HG03135 (cell line): ENCODE measurements around the gene COL18A1.
"Not testable (repeated sequence)": the region's sequence is repeated elsewhere in the genome, so short reads cannot be mapped to it uniquely, and the experiment has no call there.

ENCODE experiments used
- ATAC-seq: cut with Tn5 transposase; IDR thresholded peaks from one replicate; pipeline ENCODE4 v1.9.1; 2021; ENCODE audit warnings: mild to moderate bottlenecking, moderate library complexity; ENCODE audit not compliant: unreplicated experiment

COL18A1 gene

DNA sequence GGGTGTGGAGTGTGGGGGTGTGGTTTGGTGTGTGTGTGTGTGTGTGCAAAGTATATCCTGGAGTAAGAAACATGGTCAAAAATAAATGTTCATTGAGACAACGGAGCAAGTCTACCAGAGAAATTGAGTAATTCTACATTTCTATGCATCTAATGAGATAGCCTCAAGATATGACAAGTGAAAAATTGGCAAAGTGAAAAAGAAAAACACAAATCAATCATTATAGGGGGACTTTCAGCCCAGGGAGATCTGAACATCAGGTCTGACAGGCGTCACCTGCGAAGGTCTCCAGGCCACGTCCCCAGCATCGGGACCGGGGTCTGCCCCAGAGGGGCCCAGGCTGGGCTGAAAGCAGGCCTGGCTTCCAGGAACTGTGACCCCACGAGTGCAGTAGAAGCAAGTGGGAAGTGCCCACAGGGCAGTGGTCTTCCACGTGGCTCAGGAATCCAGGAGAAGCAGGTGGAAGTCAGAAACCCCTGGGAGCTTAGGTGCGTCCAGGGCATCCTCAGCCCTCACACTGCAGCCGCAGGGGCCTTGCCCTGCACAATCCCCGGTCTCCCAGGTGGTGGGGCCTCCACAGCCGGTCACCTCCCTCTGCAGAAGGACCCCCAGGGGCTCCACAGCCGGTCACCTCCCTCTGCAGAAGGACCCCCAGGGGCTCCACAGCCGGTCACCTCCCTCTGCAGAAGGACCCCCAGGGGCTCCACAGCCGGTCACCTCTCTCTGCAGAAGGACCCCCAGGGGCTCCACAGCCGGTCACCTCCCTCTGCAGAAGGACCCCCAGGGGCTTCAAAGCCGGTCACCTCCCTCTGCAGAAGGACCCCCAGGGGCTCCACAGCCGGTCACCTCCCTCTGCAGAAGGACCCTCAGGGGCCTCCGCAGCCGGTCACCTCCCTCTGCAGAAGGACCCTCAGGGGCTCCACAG is 96.4 kb downstream of the COL18A1 start:
- ATAC-seq, result not testable (repeated sequence)

DNA sequence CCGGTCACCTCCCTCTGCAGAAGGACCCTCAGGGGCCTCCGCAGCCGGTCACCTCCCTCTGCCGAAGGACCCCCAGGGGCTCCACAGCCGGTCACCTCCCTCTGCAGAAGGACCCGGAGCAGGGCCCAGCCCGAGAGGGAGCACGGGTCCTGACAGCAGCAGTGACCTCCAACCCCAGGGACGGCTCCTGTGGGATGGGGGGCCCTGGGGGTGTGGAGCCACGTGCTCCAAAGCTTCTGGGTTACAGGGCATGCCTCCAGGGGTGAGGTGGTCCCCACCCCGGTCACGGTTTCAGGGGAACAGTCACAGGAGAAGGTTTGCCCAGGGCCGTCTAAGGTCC is 97.0 kb downstream of the COL18A1 start:
- no peak for ATAC-seq

DNA sequence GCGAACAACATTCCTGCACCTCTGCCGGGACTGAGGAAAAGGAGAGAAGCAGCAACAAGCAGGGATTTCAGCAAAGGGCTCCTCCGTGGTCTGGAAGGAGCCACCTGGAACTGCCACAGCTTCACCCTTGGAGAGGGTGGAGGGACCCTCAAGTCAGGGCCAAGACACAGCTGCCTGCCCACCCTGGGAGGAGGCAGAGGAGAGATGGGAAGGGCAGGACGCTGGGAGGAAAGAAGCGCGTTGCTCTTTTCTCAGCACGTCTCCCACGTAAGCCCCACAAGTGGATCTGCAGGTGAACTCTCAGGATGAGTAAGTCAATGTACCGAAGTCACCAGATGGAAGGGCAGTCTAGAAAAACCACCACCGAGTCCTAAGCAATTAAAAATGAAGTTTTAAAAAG is 97.6 kb downstream of the COL18A1 start:
- no peak for ATAC-seq

DNA sequence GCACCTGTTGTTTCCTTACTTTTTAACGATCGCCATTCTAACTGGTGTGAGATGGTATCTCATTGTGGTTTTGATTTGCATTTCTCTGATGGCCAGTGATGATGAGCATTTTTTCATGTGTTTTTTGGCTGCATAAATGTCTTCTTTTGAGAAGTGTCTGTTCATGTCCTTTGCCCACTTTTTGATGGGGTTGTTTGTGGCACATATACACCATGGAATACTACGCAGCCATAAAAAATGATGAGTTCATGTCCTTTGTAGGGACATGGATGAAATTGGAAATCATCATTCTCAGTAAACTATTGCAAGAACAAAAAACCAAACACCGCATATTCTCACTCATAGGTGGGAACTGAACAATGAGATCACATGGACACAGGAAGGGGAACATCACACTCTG is 98.3 kb downstream of the COL18A1 start:
- ATAC-seq, result not testable (repeated sequence)

DNA sequence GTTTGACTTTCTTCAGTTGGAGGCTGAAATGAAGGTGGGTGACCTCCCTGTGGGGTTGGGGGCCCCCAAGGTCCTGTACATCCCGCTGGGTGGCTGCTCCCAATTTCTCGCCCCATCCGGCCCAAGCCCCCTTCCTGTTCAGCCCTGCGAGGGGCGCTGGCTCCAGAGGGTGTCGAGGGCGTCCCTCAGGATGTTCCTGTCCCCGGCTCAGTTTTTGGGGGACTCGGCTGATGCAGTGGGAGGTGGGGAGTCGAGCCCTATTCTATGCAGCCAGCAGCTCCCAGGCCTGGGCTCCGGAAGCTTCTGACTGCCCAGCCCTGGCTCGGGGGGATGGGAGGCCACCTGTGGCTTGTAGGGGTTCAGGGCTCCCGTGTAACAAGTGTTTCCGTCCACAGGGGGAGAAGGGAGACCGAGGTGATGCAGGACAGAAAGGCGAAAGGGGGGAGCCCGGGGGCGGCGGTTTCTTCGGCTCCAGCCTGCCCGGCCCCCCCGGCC is 99.1 kb downstream of the COL18A1 start:
- ATAC-seq, result no peak

DNA sequence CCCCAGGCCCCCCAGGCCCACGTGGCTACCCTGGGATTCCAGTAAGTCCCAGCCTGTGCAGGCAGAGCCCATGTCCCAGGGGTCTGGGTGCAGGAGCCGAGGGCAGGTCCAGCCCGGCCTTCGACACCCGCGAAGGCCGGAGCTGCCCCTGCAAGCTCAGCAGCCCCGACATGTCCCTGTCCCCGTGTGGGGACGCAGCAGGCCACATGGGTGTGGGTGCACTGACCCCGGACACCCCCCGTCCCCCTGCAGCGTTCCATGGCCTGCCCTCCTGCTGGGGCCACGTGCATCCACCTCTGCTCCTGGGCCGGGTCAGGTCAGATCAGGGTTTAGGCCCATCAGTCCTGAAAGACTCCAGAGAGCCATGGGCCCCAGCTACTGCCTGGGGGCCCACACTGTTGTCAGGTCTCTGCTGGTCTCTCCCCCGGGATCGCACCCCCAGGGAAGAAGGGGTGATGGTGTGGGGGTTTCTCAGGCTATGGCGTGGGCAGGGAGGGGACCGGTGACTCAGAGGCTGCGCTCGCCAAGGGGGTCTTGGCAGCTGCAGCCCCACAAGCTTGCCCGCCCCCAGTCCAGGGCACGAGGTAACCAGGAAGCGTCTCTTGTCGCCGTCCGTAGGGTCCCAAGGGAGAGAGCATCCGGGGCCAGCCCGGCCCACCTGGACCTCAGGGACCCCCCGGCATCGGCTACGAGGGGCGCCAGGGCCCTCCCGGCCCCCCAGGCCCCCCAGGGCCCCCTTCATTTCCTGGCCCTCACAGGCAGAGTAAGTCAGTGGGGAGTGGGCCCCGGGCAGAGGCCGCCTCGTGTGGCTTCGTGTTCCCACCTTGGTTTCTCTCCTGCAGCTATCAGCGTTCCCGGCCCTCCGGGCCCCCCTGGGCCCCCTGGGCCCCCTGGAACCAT is 99.8 kb downstream of the COL18A1 start:
- no peak for ATAC-seq

DNA sequence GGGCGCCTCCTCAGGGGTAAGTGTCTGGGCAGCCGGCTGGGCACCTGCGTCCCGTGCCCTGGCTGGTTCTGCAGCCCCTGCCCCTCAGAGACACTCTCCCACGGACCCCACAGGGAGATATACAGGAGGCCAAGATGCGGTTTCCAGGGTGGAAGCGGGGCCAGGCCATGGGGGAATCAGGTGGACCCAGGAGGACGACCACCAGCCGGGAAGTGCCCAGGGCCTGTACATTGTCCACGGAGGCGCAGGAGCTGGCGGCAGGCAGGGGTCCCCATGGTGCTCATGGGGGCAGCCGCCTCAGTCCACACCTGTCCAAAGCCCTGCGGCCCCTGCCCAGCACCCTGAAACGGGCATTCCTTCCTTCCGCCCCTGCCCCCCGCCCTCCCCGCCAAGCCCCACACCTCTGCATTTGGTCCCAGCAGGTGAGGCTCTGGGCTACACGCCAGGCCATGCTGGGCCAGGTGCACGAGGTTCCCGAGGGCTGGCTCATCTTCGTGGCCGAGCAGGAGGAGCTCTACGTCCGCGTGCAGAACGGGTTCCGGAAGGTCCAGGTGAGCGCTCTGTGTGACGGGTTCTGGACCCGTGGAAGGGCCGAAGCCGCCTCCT is 100.6 kb downstream of the COL18A1 start:
- ATAC-seq, result no peak

DNA sequence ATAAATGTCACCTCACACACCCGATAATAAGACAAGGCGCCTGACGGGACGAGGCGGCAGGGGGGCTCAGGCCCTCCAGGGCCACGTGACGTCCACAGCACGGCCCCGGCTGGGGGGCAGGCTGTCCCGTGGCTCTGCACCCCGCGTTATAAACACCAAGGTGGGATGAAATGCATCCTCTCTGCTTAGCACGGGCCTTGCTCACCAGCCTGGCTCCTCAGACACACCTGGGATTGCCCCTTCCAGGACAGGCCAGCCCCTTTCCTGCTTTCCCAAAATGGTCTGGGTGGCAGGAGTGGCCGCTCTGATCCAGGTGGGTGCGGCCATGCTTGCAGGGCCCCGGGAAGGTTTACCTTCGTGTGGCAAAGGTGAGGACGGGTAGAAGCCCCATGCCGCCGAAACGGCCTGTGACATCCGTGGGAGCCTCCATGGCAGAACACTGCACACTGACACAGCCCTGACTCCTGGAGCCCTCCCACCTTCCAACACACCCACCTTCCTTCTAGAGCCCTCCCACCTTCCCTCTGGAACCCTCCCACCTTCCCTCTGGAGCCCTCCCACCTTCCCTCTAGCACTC is 101.4 kb downstream of the COL18A1 start:
- no peak for ATAC-seq

DNA sequence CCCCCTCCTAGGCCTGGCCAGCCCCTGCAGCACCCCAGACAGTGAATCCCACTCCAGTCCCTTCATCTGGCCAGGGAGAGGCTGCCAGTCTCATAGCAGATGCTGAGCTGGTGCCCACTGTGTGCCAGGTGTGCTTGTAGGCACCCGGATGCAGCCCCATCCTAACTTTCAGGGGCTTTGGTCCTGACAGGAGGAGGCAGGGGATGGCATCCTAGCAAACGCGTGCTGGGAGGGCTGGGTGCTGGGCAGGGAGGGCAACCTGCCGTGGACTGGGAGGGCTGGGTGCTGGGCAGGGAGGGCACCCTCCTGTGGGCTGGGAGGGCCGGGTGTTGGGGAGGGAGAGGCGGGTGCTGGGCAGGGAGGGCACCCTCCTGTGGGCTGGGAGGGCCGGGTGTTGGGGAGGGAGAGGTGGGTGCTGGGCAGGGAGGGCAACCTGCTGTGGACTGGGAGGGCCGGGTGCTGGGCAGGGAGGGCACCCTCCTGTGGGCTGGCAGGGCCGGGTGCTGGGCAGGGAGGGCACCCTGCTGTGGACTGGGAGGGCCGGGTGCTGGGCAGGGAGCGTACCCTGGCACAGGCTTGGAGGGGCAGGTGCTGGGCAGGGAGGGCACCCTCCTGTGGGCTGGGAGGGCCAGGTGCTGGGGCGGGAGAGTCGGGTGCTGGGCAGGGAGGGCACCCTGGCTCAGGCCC is 102.0 kb downstream of the COL18A1 start:
- ATAC-seq, result no peak

DNA sequence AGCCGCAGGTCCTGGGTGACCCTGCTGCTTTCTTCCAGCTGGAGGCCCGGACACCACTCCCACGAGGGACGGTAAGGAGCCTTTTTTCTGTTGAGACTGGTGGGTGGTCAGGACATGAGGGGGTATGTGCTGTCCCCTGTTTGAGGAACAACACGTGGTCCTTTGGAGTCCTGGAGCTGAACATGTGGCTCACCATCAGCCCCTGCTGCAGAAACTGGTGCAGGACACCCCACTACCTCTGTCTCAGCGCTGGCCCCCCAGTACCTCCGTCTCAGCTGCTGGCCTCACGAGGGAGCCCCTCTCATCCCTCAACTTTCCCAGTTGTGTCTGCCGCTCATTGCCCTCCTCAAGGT is 102.5 kb downstream of the COL18A1 start:
- ATAC-seq, result no peak

DNA sequence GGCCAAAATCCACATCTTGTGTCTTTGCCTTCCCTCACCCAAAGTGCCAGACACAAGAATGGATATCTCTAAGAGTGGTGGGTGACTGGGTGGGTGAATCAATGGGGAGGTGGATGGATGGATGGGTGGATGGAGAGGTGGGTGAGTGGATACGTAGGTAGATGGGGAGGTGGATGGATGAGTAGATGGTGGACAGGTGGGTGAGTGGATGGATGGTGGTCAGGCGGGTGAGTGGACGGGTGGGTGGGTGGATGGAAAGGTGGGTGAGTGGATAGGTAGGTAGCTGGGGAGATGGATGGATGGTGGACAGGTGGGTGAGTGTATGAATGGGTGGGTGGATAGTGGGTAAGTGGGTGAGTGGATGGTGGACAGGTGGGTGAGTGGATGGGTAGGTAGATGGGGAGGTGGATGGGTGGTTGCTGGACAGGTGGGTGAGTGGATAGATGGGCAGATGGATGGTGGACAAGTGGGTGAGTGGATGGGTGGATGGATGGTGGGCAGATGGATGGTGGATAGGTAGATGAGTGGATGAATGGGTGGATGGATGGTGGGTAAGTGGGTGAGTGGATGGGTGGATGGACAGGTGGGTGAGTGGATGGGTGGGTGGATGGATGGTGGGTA is 103.0 kb downstream of the COL18A1 start:
- no peak for ATAC-seq

DNA sequence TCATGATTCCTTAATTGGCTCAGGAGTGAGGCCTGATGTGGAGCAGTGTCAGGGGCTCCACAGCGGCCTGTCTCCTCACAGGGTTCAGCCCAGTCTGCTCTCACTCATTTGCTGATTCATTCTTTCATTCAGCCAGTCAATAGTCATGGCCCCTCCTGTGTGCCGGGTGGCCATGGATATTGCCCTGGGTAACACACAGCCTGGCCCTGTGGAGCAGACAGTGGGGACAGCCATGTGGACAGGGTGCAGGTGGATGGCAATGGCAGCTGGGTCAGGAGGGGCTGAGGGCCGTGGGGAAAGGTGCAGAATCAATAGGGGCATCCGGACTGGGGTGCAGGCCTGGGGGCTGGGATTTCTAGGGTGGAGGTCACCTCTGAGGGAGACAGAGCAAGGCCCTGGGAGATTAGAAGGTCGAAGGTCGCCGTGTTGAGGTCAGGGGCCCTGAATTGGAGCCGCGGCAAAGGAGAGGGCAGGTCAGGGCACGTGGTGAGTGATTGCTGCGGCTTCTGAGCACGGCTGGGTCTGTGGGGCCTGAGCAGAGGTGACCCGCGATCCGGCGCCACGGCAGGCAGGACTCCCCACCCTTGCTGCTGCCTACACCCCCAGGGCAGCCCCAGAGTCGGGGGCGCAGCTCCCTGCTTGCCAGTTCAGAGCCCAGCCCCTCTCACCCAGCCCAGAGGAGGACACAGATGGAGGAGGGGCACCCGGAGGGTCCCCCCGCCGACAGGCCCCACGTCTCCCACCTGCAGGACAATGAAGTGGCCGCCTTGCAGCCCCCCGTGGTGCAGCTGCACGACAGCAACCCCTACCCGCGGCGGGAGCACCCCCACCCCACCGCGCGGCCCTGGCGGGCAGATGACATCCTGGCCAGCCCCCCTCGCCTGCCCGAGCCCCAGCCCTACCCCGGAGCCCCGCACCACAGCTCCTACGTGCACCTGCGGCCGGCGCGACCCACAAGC is 103.9 kb downstream of the COL18A1 start:
- ATAC-seq, result no peak

DNA sequence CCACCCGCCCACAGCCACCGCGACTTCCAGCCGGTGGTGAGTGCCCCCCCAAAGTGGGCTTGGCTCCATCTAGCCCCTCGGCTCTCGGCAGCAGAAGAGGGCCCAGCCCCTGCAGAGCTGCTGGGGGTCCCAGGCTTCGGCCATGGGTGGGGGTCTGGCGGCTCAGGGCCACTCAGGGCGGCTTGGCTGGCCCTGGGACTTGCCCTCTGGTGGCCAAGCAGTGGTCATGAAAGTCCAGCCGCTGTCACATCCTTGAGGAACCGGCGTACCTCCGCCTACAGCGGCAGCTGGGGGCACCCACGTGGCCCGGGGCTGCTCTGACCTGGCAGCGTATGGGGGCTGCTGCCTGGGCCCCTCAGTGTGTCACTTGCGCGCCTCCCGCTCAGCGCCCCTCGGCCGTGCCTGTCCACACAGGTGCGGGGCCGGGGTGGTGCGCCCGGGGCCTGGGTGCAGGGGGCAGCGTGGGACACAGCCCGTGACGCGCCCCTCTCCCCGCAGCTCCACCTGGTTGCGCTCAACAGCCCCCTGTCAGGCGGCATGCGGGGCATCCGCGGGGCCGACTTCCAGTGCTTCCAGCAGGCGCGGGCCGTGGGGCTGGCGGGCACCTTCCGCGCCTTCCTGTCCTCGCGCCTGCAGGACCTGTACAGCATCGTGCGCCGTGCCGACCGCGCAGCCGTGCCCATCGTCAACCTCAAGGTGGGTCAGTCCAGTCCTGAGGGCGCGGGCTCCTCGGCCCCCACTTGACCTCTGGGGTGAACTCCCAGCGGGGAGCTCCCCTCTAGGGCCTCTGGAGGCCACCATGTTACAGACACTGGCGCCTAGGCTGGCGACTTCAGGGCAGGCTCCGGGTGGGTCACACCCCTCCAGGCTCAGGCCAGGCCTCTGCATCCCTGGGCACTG is 104.9 kb downstream of the COL18A1 start:
- ATAC-seq, result no peak

DNA sequence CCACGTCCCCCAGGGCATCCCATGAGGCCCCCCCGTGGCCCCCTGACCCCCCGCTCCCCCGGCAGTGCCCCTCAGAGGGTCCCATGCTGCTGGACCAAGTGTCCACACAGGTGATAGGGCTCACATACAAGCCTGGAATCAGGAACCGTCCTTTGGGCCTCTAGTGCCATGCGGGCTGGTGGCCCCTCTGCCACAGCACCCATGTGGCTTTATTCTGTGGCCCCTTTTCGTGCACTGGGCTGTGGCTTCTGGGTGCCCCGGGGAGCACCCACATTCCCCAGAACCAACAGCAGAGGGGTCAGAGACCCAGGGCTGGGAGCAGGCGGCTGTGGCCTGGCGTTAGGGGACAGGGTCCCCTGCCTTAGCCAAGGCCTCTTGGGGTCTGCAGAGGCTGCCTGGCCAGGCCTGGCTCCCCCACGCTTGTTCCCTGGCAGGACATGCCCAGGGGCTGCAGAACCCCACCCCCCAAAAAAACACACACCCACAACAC is 105.5 kb downstream of the COL18A1 start:
- ATAC-seq, result no peak

DNA sequence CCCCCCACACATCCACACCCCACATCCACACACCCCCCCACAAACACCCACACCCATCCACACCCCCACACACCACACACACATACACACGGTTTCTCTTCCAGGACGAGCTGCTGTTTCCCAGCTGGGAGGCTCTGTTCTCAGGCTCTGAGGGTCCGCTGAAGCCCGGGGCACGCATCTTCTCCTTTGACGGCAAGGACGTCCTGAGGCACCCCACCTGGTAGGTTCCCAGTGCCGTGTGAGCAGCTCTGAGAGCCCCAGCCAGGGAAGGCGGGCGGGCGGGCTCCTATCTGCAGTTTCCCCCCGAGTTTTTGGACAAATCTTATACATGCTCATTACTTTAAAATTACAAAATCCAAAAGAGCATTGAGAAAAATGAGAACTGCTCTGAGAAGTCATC is 106.0 kb downstream of the COL18A1 start:
- ATAC-seq, result no peak

DNA sequence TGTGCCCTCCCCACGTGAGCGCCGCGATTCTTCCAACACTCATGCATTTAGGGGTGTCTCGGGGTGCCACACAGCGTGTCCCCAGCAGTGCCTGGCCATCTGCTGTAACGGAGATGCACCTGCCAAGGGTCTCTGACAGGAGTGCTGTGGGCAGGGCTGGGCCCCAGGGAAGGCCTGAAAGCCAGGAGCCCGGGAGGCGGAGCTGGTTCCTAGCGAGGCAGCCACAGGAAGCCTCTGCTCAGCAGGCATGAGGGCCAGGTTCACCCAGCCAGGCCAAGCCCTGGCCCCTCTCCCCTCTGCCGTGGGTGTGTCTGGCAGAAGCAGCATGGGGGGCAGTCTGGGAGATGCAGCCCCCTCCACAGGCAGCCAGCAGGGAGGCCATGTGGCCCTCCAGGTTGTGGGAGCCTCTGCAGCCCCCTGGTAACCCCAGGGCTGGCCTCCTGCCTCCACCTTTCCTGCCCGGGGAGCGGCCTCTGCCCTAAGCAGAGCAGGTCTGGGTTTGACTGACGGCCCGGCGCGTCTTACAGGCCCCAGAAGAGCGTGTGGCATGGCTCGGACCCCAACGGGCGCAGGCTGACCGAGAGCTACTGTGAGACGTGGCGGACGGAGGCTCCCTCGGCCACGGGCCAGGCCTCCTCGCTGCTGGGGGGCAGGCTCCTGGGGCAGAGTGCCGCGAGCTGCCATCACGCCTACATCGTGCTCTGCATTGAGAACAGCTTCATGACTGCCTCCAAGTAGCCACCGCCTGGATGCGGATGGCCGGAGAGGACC is 106.9 kb downstream of the COL18A1 start:
- no peak for ATAC-seq

DNA sequence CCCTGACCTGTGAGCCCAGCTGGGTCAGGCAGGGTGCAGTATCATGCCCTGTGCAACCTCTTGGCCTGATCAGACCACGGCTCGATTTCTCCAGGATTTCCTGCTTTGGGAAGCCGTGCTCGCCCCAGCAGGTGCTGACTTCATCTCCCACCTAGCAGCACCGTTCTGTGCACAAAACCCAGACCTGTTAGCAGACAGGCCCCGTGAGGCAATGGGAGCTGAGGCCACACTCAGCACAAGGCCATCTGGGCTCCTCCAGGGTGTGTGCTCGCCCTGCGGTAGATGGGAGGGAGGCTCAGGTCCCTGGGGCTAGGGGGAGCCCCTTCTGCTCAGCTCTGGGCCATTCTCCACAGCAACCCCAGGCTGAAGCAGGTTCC is 107.6 kb downstream of the COL18A1 start:
- no peak for ATAC-seq
